Ectodermal cell (in vitro differentiated cells): ENCODE results near the gene BRAF.
"Not testable (repeated sequence)": the region's sequence is repeated elsewhere in the genome, so short reads cannot be mapped to it uniquely, and the experiment has no call there.

Experiments
- H3K27ac ChIP-seq: 2 replicates; pipeline ENCODE4 v1.7.0; 2013; ENCODE audit warnings: mild to moderate bottlenecking, low read depth, low read length; ENCODE audit not compliant: insufficient read depth, poor library complexity, severe bottlenecking
- H3K27me3 ChIP-seq: 2 replicates; pipeline ENCODE4 v1.7.0; 2013; ENCODE audit warnings: mild to moderate bottlenecking, low read length; ENCODE audit not compliant: insufficient read depth, control insufficient read depth, poor library complexity, severe bottlenecking
- H3K36me3 ChIP-seq: one replicate; pipeline ENCODE4 v1.7.0; 2013; ENCODE audit warnings: low read length; ENCODE audit not compliant: control insufficient read depth, insufficient read depth
- H3K4me1 ChIP-seq: one replicate; pipeline ENCODE4 v1.7.0; 2013; ENCODE audit warnings: low read length; ENCODE audit not compliant: control insufficient read depth, insufficient read depth
- H3K4me3 ChIP-seq: 2 replicates; pipeline ENCODE4 v1.7.0; 2013; ENCODE audit warnings: low read depth, low read length, control low read depth; ENCODE audit not compliant: insufficient read depth
- H3K9me3 ChIP-seq: 2 replicates; pipeline ENCODE4 v1.7.0; 2013; ENCODE audit warnings: mild to moderate bottlenecking, low read length, moderate library complexity; ENCODE audit not compliant: control insufficient read depth
- WGBS, 2 experiments: methylation state at CpG; one replicate each; pipeline ENCODE4 v1.1.7; 2013; ENCODE audit warnings: missing lambda C conversion rate in 2 of 2; 5-methylcytosine and 5-hydroxymethylcytosine counted together

The BRAF gene

GRCh38 chr7:140778568-140778967 is 146.2 kb downstream of the BRAF start:
- peaks cover 23% of the 10 kb centered on the region for H3K36me3 ChIP-seq

GRCh38 chr7:140774371-140774770 is 150.4 kb downstream of the BRAF start:
- 88 to 93% methylated on average over 4 of the region's 4 CpGs for WGBS, 2 experiments
- H3K27ac ChIP-seq, result no peak overlapping the region
- no peaks in the 10 kb centered on the region for H3K9me3 ChIP-seq
- H3K36me3 ChIP-seq, result peaks cover 21% of the 10 kb centered on the region
- H3K4me1 ChIP-seq, result no peaks in the 10 kb centered on the region
- H3K27me3 ChIP-seq, result no peaks in the 10 kb centered on the region
- H3K4me3 ChIP-seq, result no peak overlapping the region

More at GRCh38 chr7:140778568-140778967, 146.2 kb downstream of the BRAF start:
- Histone ChIP-seq H3K4me3 (no peak overlapping the region), H3K27me3 (no peaks in the 10 kb centered on the region), H3K9me3 (no peaks in the 10 kb centered on the region), H3K4me1 (no peaks in the 10 kb centered on the region), H3K27ac (no peak overlapping the region)
- WGBS, 2 experiments, result 100% methylated on average over 1 of the region's 1 CpG; no CpG with 5 or more reads in 1 of the 2 experiments

GRCh38 chr7:140773104-140773503 is 151.6 kb downstream of the BRAF start:
- Histone ChIP-seq H3K27ac (no peak overlapping the region), H3K4me3 (no peak overlapping the region), H3K4me1 (no peaks in the 10 kb centered on the region), H3K27me3 (no peaks in the 10 kb centered on the region), H3K9me3 (no peaks in the 10 kb centered on the region), H3K36me3 (peaks cover 20% of the 10 kb centered on the region)
- 93 to 94% methylated on average over 3 of the region's 3 CpGs for WGBS, 2 experiments

- Histone ChIP-seq H3K9me3 (no peaks in the 10 kb centered on the region), H3K4me3 (no peak overlapping the region), H3K36me3 (peaks cover 18% of the 10 kb centered on the region), H3K4me1 (no peaks in the 10 kb centered on the region), H3K27me3 (no peaks in the 10 kb centered on the region), H3K27ac (no peak overlapping the region)
These were observed 152.9 kb downstream of the BRAF start for GRCh38 chr7:140771826-140772225.

- Histone ChIP-seq H3K27ac (no peak overlapping the region), H3K4me1 (no peaks in the 10 kb centered on the region), H3K4me3 (no peak overlapping the region), H3K36me3 (peaks cover 16% of the 10 kb centered on the region), H3K27me3 (no peaks in the 10 kb centered on the region), H3K9me3 (no peaks in the 10 kb centered on the region)
- 97% methylated on average over 2 to 3 of the region's 3 CpGs for WGBS, 2 experiments
These were observed 154.9 kb downstream of the BRAF start for GRCh38 chr7:140769852-140770251.

GRCh38 chr7:140767418-140767817 is 157.3 kb downstream of the BRAF start:
- peaks cover 15% of the 10 kb centered on the region for H3K36me3 ChIP-seq
- no peak overlapping the region for H3K4me3 ChIP-seq
- H3K27me3 ChIP-seq, result no peaks in the 10 kb centered on the region
- H3K4me1 ChIP-seq, result no peaks in the 10 kb centered on the region
- H3K27ac ChIP-seq, result no peak overlapping the region
- H3K9me3 ChIP-seq, result no peaks in the 10 kb centered on the region
- WGBS, 2 experiments, result 97 to 99% methylated on average over 3 of the region's 3 CpGs

- H3K9me3 ChIP-seq, result not testable (repeated sequence)
These were observed 159.3 kb downstream of the BRAF start for GRCh38 chr7:140765441-140765840.

GRCh38 chr7:140763166-140763565 is 161.6 kb downstream of the BRAF start:
- not testable (repeated sequence) for H3K9me3 ChIP-seq, H3K36me3 ChIP-seq, H3K4me1 ChIP-seq, H3K4me3 ChIP-seq, H3K27ac ChIP-seq, H3K27me3 ChIP-seq
- 95 to 97% methylated on average over 11 to 25 of the region's 25 CpGs for WGBS, 2 experiments

More at GRCh38 chr7:140765441-140765840, 159.3 kb downstream of the BRAF start:
- H3K36me3 ChIP-seq, result peaks cover 10% of the 10 kb centered on the region
- H3K27me3 ChIP-seq, H3K4me3 ChIP-seq, H3K4me1 ChIP-seq, H3K27ac ChIP-seq: not testable (repeated sequence)
- no CpG with 5 or more reads among the region's 1 CpG for WGBS, 2 experiments

- 78 to 98% methylated on average over 2 of the region's 3 CpGs for WGBS, 2 experiments
- H3K9me3 ChIP-seq, H3K27ac ChIP-seq, H3K4me3 ChIP-seq, H3K36me3 ChIP-seq, H3K4me1 ChIP-seq, H3K27me3 ChIP-seq: not testable (repeated sequence)
These were observed 163.4 kb downstream of the BRAF start for GRCh38 chr7:140761375-140761774.

GRCh38 chr7:140754506-140754905 is 170.2 kb downstream of the BRAF start:
- 58 to 73% methylated on average over 2 to 3 of the region's 3 CpGs for WGBS, 2 experiments
- H3K36me3 ChIP-seq, result no peaks in the 10 kb centered on the region

GRCh38 chr7:140752533-140752932 is 172.2 kb downstream of the BRAF start:
- Histone ChIP-seq H3K36me3 (no peaks in the 10 kb centered on the region), H3K27ac (no peak overlapping the region)
- 89 to 100% methylated on average over 1 of the region's 1 CpG for WGBS, 2 experiments

More at GRCh38 chr7:140754506-140754905, 170.2 kb downstream of the BRAF start:
- Histone ChIP-seq H3K27me3 (no peaks in the 10 kb centered on the region), H3K4me1 (no peaks in the 10 kb centered on the region), H3K4me3 (no peak overlapping the region), H3K9me3 (no peaks in the 10 kb centered on the region), H3K27ac (no peak overlapping the region)

More at GRCh38 chr7:140752533-140752932, 172.2 kb downstream of the BRAF start:
- H3K9me3 ChIP-seq, result no peaks in the 10 kb centered on the region
- no peaks in the 10 kb centered on the region for H3K27me3 ChIP-seq
- no peaks in the 10 kb centered on the region for H3K4me1 ChIP-seq
- H3K4me3 ChIP-seq, result no peak overlapping the region
